ENCODE data around the gene RDH14.

Gene RDH14

GRCh38 chr2:18522484-18523146, 37.8 kb downstream of the RDH14 start:
- DNase-seq (ENCODE audit: low read depth), result no peak
- TF ChIP-seq CTCF (conservative IDR thresholded peaks at IDR 0.05; ENCODE audit: control insufficient read depth, insufficient read depth, low read depth, low read length), result no peak
- no peak overlapping the region for H3K4me3 ChIP-seq (ENCODE audit: control insufficient read depth, low read depth, low read length)

GRCh38 chr2:18520451-18521425, 39.7 kb downstream of the RDH14 start:
- no peak overlapping the region for H3K4me3 ChIP-seq (ENCODE audit: control insufficient read depth, low read depth, low read length)
- peak; percentile 93 for TF ChIP-seq CTCF (conservative IDR thresholded peaks at IDR 0.05; ENCODE audit: control insufficient read depth, insufficient read depth, low read depth, low read length)
- DNase-seq (ENCODE audit: low read depth), result peak; percentile 84

GRCh38 chr2:18519914-18520450, 40.5 kb downstream of the RDH14 start:
- TF ChIP-seq CTCF (conservative IDR thresholded peaks at IDR 0.05; ENCODE audit: control insufficient read depth, insufficient read depth, low read depth, low read length), result no peak
- no peak for DNase-seq (ENCODE audit: low read depth)
- H3K4me3 ChIP-seq (ENCODE audit: control insufficient read depth, low read depth, low read length), result no peak overlapping the region

GRCh38 chr2:18518116-18519111, 42.0 kb downstream of the RDH14 start:
- TF ChIP-seq CTCF (conservative IDR thresholded peaks at IDR 0.05; ENCODE audit: control insufficient read depth, insufficient read depth, low read depth, low read length), result no peak
- H3K4me3 ChIP-seq (ENCODE audit: control insufficient read depth, low read depth, low read length), result no peak overlapping the region
- peak; percentile 66 for DNase-seq (ENCODE audit: low read depth)

GRCh38 chr2:18517386-18517785, 43.1 kb downstream of the RDH14 start:
- TF ChIP-seq CTCF (conservative IDR thresholded peaks at IDR 0.05; ENCODE audit: control insufficient read depth, insufficient read depth, low read depth, low read length), result no peak
- H3K4me3 ChIP-seq (ENCODE audit: control insufficient read depth, low read depth, low read length), result no peak overlapping the region
- DNase-seq (ENCODE audit: low read depth), result no peak

GRCh38 chr2:18516112-18516511, 44.3 kb downstream of the RDH14 start:
- DNase-seq (ENCODE audit: low read depth), result peak; percentile 26
- no peak overlapping the region for H3K4me3 ChIP-seq (ENCODE audit: control insufficient read depth, low read depth, low read length)
- no peak for TF ChIP-seq CTCF (conservative IDR thresholded peaks at IDR 0.05; ENCODE audit: control insufficient read depth, insufficient read depth, low read depth, low read length)
